HK-2 (cell line): ENCODE measurements around the gene NAGPA.

Experiments used
- DNase-seq: peaks from one replicate; pipeline ENCODE4 v3.0.0-alpha.2; 2018; ENCODE audit not compliant: unreplicated experiment

NAGPA gene

DNA sequence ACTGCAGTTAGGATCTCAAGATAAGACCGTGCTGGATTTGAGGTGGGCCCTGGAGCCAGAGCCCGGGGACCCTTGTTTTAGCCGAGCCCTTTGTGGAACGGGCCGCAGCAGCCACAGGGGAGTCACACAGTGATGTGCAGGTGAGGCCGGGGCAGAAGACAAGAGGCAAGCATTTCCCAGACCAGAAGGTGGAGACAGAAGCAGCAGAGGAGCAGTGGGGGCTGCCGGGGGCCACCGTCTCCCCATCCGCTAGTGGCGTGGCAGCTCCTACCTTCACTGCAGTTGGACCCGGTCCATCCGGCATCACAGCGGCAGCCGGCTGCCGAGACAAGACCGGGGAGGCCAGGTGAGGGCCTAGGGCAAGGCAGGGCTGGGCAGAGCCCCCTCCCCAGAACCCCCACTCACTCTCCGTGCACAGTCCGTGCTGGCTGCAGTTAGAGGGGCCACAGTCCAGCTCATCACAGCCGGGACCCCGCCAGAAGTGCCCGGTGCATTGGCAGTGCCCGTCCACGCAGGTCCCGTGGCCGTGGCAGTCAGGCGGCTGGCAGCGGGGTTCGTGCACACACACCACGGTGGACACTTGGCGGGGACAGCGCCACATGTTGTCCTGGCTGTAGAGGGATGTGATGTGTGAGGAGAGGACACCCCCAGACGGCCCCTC is 6.0 kb downstream of the NAGPA start:
- no peak for DNase-seq

GRCh38 chr16:5027086-5027485 is 6.6 kb downstream of the NAGPA start:
- no peak for DNase-seq

GRCh38 chr16:5026664-5027063 is 7.1 kb downstream of the NAGPA start:
- no peak for DNase-seq

DNA sequence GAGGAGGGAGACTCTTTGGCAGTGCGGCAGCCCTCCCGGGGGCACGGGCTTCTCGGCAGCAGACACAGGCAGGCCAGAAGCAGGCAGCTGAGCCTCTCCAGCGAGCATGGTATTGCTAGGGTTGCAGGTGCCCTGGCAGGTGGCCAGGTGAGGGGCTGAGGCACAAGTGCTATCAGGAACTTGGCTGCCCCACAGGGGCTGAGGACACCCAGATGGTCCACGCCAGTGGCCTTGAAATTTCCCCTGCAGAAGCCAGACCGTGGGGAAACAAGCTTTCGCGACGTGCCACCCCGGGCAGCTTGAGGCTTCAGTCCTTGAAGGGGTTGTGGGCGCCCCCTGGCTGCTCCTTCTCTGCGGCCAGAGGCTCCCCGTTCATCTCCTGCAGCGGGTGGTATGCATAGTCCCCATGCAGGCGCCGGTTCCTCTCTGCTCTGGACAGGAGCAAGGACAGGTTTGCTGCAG is 8.5 kb downstream of the NAGPA start:
- no peak for DNase-seq

- no peak for DNase-seq
Observed at GRCh38 chr16:5024632-5025031, 9.1 kb downstream of the NAGPA start.

GRCh38 chr16:5022521-5022920 is 11.2 kb downstream of the NAGPA start:
- DNase-seq, result no peak

DNA sequence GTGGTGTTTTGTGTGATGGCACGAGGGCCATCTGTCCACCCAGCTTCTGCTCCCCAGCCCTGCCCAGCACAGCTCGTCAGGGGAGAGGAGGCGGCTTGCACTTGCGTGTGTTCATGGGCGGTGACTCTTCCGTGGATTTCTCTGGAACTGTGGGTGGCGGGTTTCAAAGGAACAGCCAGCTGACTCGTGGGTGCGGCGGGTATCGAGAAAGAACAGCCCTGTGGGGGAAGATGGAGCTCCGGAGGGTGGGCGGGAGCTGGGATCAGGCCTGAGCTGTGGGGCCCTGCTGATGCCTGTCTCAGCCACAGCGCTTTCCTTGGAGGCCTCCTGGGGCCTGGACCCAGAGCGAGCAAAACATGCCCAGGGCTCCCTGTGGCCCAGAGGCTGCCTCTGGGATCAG is 13.2 kb downstream of the NAGPA start:
- DNase-seq, result no peak

DNA sequence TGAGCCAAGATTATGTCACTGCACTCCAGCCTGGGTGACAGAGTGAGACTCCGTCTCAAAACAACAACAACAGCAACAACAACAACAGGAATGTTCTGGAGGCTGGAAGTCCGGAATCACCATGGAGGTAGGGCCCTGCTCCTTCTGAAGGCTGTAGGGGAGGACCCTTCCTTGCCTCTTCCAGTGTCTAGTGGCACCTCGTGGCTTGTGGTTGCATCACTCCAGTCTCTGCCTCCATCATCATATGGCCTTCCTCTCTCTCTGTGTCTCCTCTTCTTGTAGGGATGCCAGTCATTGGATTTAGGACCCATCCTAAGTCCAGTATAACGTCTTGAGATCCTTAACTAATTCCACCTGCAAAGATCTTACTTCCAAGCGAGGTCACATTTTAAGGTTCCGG is 14.0 kb downstream of the NAGPA start:
- DNase-seq, result no peak

DNA sequence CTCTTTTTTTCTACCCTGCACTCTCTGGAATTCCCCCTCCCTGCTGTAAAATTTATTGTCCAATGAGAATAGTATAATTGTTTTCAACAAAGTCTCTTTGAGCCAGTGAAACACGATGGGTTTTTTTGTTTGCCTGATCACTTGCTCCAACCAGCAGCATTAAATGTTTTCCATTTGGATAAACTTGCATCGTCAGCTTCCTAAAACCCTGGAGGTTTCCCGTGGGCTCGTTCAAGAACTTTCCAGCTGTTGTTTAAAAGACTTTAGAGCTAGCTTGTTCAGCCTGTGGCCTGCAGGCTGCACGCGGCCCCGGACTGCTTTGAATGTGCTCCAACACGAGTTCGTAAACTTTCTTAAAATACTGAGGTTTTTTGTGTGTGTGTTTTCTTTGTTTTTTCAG is 14.9 kb downstream of the NAGPA start:
- DNase-seq, result no peak

- no peak for DNase-seq
Observed at GRCh38 chr16:5017678-5017969, 16.1 kb downstream of the NAGPA start.

GRCh38 chr16:5016967-5017677 is 16.6 kb downstream of the NAGPA start:
- DNase-seq, result no peak

DNA sequence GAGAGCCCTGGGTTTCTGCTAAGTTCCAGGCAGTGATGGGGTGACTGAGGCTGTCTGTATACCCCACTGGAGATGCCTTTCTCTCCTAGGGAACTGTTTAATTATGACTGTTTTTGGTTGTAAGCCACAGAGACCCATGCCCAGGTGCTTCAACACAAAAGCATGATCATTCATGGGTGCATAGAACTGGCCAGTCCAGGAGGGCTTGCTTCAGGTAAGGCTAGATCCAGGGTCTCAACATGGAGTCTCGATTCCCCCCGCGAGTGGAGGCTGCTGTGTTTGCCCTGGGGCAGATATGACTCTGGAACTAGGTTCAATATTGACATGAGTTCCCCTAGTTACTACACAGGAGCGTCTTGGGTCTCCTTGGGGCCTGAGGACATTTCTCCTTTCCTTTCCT is 17.8 kb downstream of the NAGPA start:
- no peak for DNase-seq

GRCh38 chr16:5015351-5015750 is 18.4 kb downstream of the NAGPA start:
- DNase-seq, result no peak

GRCh38 chr16:5012887-5013286 is 20.8 kb downstream of the NAGPA start:
- no peak for DNase-seq

- DNase-seq, result no peak
Observed at GRCh38 chr16:5011637-5012036, 22.1 kb downstream of the NAGPA start.

GRCh38 chr16:5010576-5011329 is 23.0 kb downstream of the NAGPA start:
- no peak for DNase-seq

DNA sequence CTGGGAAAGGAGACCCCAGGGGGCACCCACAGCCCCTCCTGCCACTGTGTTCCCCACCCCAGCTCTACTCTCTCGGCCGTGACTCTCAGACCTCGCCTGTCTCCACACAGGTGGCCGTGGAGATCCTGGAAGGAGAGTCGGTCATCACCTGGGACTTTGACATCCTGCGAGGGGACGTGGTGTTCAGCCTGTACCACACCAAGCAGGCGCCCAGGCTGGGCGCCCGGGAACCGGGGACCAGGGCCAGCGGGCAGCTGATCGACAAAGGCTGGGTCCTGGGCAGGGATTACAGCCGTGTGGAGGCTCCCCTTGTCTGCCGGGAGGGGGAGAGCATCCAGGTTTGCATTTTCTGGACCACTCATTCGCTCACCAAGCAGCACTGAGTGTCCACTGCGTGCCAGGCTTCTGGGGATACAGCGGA is 25.4 kb downstream of the NAGPA start:
- DNase-seq, result no peak

DNA sequence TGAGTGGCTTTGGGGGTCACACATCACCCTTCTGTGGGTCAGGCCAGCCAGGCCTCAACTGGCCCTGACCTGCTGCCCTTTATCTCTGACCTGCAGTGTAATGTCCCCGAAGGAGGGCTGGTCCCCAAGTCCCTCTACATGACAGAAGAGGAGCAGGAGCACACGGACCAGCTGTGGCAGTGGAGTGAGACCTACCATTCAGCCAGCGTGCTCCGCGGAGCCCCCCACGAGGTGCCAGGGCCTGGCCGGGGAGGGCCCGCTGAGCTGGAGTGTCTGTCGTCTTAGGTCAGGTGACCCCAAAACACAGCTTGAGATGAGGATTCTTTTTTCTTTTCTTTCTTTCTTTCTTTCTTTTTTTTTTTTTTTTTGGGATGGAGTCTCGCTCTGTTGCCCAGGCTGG is 26.5 kb downstream of the NAGPA start:
- no peak for DNase-seq

DNA sequence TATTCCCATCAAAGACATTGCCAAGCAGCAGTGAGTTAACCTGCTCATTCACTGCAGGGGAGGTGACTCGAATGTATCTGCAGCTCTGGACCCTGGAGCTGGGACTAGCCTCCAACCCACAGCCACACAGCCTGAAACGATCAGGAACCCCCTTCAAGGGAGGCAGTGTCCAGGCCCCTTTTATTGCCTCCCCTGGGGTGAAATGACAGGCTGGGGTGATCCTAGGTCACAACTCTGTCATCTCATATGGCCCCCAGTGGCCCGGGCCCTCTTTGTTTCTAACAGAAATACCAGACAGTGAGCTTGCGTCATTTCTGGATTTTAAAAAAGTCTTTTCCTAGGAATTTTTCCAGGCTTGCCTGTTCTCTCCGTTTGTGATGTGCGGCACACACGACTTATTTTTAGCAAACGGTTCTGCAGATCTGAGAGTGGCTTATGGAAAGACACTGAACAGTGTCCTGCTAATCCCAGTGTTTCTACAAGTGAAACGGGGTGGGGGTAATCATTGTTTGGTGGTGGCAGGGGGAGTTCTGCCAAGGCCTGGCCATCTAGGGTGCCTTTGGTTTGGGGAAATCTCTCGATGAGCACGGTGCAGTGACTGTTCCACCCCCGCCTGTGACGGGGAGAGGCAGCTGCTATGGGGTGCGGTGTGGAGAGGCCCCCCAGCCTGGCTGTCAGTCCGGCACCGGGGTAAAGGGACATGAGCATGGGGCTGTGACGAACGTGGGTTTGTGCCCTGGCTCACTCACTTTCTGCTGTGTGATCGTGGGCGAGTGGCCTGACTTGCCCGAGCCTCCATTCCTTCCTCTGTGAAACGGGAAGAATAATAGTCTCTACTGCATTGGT is 27.2 kb downstream of the NAGPA start:
- DNase-seq, result no peak

DNA sequence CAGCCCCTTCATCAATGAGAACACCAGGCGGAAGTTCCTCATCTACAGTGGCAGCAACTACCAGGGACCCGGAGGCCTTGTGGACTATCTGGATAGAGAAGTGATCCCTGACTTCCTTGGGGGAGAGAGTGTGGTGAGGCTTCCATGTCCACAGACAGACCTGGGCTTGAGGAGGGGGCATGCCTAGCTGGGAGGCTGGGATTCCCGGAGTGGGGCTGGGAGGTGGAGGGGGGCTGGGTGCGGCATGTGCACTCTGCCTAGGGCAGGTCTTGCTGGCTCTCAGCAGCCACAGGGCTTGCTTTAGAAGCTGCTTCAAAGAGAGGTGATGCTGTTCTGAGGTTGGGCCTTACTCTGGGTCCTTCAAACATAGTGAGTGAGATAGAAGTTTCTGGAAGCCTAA is 27.8 kb downstream of the NAGPA start:
- no peak for DNase-seq

DNA sequence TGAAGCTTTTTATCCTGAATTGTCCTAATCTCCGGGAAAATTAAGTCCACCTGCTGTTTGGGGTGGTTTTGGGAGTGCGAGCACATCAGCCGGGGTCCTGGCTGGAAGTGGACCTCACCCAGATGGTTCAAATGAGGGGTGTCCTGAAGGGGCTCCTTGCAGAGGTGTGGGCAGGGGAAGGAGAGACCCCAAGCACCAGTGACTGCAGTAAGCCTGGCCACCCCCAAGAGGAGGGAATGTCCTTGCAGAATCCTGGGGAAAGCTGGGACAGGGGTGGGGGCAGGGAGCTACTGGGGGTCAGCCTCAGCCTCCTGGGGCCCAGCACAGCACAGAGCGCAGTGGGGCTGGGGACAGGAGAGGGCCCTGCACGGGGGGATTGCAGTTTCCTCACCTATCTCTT is 29.4 kb downstream of the NAGPA start:
- no peak for DNase-seq

DNA sequence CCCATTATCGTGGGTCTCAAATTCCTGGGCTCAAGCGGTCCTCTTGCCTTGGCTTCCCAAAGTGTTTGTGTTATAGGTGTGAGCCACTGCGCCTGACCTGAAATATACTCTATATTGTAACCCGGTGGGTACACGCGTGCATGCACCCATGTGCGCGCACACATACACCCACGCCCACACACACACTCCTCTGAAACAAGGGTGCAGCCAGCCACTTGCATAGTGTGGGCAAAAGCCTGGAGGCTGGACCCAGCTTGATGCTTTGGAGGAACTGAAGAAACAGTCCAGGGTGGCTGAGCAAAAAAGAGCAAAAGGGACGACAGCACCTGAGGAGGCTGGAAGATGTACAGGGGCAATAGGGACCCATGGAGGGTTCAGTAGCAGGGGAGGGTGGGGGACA is 29.9 kb downstream of the NAGPA start:
- DNase-seq, result no peak
